Ectodermal cell (in vitro differentiated cells): ENCODE results near the gene PNMA6E.
"Not testable (repeated sequence)": the region's sequence is repeated elsewhere in the genome, so short reads cannot be mapped to it uniquely, and the experiment has no call there.

Source experiments
- H3K27ac ChIP-seq: 2 replicates; pipeline ENCODE4 v1.7.0; 2013; ENCODE audit warnings: mild to moderate bottlenecking, low read depth, low read length; ENCODE audit not compliant: insufficient read depth, poor library complexity, severe bottlenecking
- H3K27me3 ChIP-seq: 2 replicates; pipeline ENCODE4 v1.7.0; 2013; ENCODE audit warnings: mild to moderate bottlenecking, low read length; ENCODE audit not compliant: insufficient read depth, control insufficient read depth, poor library complexity, severe bottlenecking
- H3K36me3 ChIP-seq: one replicate; pipeline ENCODE4 v1.7.0; 2013; ENCODE audit warnings: low read length; ENCODE audit not compliant: control insufficient read depth, insufficient read depth
- H3K4me1 ChIP-seq: one replicate; pipeline ENCODE4 v1.7.0; 2013; ENCODE audit warnings: low read length; ENCODE audit not compliant: control insufficient read depth, insufficient read depth
- H3K4me3 ChIP-seq: 2 replicates; pipeline ENCODE4 v1.7.0; 2013; ENCODE audit warnings: low read depth, low read length, control low read depth; ENCODE audit not compliant: insufficient read depth
- H3K9me3 ChIP-seq: 2 replicates; pipeline ENCODE4 v1.7.0; 2013; ENCODE audit warnings: mild to moderate bottlenecking, low read length, moderate library complexity; ENCODE audit not compliant: control insufficient read depth
- WGBS, 2 experiments: methylation state at CpG; one replicate each; pipeline ENCODE4 v1.1.7; 2013; ENCODE audit warnings: missing lambda C conversion rate in 2 of 2; 5-methylcytosine and 5-hydroxymethylcytosine counted together

PNMA6E gene

GRCh38 chrX:153396320-153397195 lies 4.6 kb downstream of the PNMA6E start:
- no peaks in the 10 kb centered on the region for H3K27me3 ChIP-seq
- H3K9me3 ChIP-seq = no peaks in the 10 kb centered on the region
- 91 to 92% methylated on average over 22 to 26 of the region's 26 CpGs for WGBS, 2 experiments

GRCh38 chrX:153395613-153396319 lies 5.4 kb downstream of the PNMA6E start:
- H3K4me1 ChIP-seq = no peaks in the 10 kb centered on the region
- no peaks in the 10 kb centered on the region for H3K27me3 ChIP-seq
- H3K27ac ChIP-seq = no peak overlapping the region
- H3K9me3 ChIP-seq = no peaks in the 10 kb centered on the region
- H3K36me3 ChIP-seq = no peaks in the 10 kb centered on the region
- 89 to 90% methylated on average over 23 of the region's 26 CpGs for WGBS, 2 experiments
- H3K4me3 ChIP-seq = no peak overlapping the region

More at GRCh38 chrX:153396320-153397195, 4.6 kb downstream of the PNMA6E start:
- no peaks in the 10 kb centered on the region for H3K36me3 ChIP-seq
- no peak overlapping the region for H3K4me3 ChIP-seq
- no peak overlapping the region for H3K27ac ChIP-seq
- no peaks in the 10 kb centered on the region for H3K4me1 ChIP-seq

- Histone ChIP-seq H3K9me3 (no peaks in the 10 kb centered on the region), H3K4me1 (no peaks in the 10 kb centered on the region), H3K4me3 (no peak overlapping the region), H3K36me3 (no peaks in the 10 kb centered on the region), H3K27ac (no peak overlapping the region), H3K27me3 (no peaks in the 10 kb centered on the region)
- WGBS, 2 experiments = 72 to 80% methylated on average over 13 of the region's 13 CpGs
Observed at GRCh38 chrX:153394612-153395011, 6.5 kb downstream of the PNMA6E start.

GRCh38 chrX:153392642-153393321 lies 8.4 kb downstream of the PNMA6E start:
- no peaks in the 10 kb centered on the region for H3K4me1 ChIP-seq
- no peak overlapping the region for H3K4me3 ChIP-seq
- no peak overlapping the region for H3K27ac ChIP-seq
- no peaks in the 10 kb centered on the region for H3K27me3 ChIP-seq
- H3K9me3 ChIP-seq = no peaks in the 10 kb centered on the region
- 94 to 96% methylated on average over 16 of the region's 16 CpGs for WGBS, 2 experiments
- no peaks in the 10 kb centered on the region for H3K36me3 ChIP-seq

DNA sequence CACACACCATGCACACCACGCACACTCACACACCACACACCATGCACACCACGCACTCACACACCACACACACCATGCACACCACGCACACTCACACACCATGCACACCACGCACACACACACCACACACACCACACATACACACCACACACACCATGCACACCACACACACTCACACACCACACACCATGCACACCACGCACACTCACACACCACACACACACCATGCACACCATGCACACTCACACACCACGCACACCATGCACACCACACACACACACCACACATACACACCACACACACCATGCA lies 11.7 kb downstream of the PNMA6E start:
- H3K27me3 ChIP-seq, H3K4me3 ChIP-seq, H3K9me3 ChIP-seq, H3K4me1 ChIP-seq, H3K27ac ChIP-seq, H3K36me3 ChIP-seq: not testable (repeated sequence)
- WGBS, 2 experiments = 92 to 93% methylated on average over 6 of the region's 6 CpGs

DNA sequence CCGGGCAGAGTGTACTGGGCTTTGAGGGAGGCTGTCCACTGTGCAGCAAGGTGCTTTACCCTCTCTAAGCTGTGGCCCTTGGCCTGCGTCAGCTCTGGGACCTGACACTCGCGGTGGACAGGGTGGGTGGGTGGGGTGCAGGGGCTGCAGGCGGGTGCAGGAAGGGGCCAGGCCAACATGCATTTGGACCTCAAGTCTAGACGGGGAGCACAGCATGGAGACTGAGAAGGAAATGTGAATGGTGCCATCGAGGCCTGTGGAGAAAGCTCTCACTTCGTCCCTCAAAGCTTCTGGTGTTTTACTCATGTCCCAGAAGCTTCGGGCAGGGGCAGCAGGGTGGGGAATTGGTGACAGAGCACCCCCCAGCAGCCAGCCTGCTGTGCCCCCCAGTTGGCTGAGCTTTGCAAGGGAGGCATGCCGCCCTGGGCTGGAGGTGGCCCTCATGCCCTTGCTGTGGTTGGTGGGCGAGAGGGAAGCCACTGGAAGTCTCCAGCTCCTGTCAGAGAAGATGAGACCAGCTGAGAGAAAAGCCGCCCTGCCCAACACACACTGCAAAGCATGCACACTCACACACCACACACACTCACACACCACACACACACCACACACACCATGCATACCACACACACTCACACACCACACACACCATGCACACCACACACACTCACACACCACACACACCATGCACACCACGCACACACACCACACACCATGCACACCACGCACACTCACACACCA lies 12.3 kb downstream of the PNMA6E start:
- Histone ChIP-seq H3K4me1 (no peaks in the 10 kb centered on the region), H3K9me3 (no peaks in the 10 kb centered on the region), H3K27me3 (no peaks in the 10 kb centered on the region), H3K36me3 (no peaks in the 10 kb centered on the region), H3K27ac (no peak overlapping the region), H3K4me3 (no peak overlapping the region)
- WGBS, 2 experiments = 86% methylated on average over 14 of the region's 14 CpGs

DNA sequence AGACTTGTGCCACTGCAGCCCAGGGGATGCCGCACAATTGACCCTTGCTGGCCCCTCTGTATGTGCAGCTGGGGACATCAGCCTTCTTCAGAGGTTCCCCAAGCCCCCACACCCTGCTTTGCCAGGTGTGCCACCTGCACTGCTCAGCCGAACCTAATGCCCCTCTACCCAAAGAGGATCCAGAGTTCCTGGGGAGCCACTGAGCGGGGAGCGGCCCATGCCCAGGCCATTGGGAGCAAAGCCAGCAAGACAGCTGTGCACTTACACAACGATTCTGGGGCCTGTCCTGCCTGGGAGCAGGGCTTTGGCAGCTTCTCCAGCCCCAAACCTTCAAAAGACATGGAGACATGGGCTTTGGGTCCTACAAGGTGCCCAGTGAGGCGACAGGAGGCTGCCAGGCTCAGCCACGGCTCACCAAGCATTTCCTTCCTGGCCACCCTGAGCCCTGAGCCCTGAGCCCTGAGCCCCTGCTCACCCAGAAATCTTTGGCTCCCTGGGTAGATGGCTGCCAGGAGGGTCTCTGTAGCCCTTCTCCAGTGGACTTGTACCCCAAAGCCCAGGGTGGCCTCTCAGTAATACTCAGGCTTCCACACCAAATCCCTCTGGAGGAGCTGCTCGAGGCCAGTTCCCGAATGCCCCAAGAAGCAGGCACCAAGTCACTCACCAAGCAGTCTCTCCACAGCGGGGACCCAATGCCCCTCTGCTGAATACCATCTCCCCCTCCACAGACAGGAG lies 13.0 kb downstream of the PNMA6E start:
- H3K4me1 ChIP-seq = no peaks in the 10 kb centered on the region
- 91 to 92% methylated on average over 10 of the region's 10 CpGs for WGBS, 2 experiments
- no peaks in the 10 kb centered on the region for H3K36me3 ChIP-seq
- H3K27me3 ChIP-seq = no peaks in the 10 kb centered on the region
- H3K9me3 ChIP-seq = no peaks in the 10 kb centered on the region
- no peak overlapping the region for H3K27ac ChIP-seq
- no peak overlapping the region for H3K4me3 ChIP-seq

GRCh38 chrX:153387345-153387744 lies 13.8 kb downstream of the PNMA6E start:
- Histone ChIP-seq H3K36me3 (no peaks in the 10 kb centered on the region), H3K27ac (no peak overlapping the region), H3K9me3 (no peaks in the 10 kb centered on the region), H3K4me3 (no peak overlapping the region), H3K4me1 (no peaks in the 10 kb centered on the region), H3K27me3 (no peaks in the 10 kb centered on the region)
- 87 to 92% methylated on average over 5 of the region's 5 CpGs for WGBS, 2 experiments

GRCh38 chrX:153386097-153386496 lies 15.1 kb downstream of the PNMA6E start:
- no peaks in the 10 kb centered on the region for H3K27me3 ChIP-seq
- 84 to 97% methylated on average over 5 of the region's 5 CpGs for WGBS, 2 experiments

More at GRCh38 chrX:153386097-153386496, 15.1 kb downstream of the PNMA6E start:
- no peaks in the 10 kb centered on the region for H3K4me1 ChIP-seq
- H3K36me3 ChIP-seq = no peaks in the 10 kb centered on the region
- H3K4me3 ChIP-seq = no peak overlapping the region
- no peaks in the 10 kb centered on the region for H3K9me3 ChIP-seq
- H3K27ac ChIP-seq = no peak overlapping the region
